Stimulated activated CD4-positive, alpha-beta T cell treated with anti-CD3 and anti-CD28 coated beads, Interleukin-15, amount 100 ng/mL, for 48 hours (primary cell): ENCODE results near the gene POU6F2.
"Not testable (repeated sequence)": the region's sequence is repeated elsewhere in the genome, so short reads cannot be mapped to it uniquely, and the experiment has no call there.

ENCODE experiments used
- DNase-seq, 2 donors: peaks; one replicate each; pipeline ENCODE4 v3.0.0-alpha.2; 2020; ENCODE audit warnings: low read depth in 2 of 2

POU6F2 gene

DNA sequence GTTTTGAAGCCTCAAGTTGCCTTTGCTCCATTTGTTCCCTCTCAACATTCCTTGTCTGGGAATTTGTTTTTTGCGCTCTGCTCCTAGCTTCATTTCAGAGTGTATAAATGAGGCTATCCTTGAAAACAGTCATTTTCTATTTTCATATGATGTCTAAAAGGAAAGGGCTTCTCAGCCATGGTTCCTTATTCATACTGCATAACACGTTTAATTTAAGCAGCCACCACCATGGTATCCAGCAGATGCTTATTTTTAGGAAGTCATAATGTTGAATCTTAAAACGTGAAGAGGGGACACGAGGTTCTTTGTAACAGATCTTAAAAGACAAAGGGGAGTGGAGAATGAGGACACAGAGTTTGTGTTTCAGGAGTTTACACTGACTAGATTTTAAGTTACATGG, 14.5 kb downstream of the POU6F2 start:
- no peak for DNase-seq

DNA sequence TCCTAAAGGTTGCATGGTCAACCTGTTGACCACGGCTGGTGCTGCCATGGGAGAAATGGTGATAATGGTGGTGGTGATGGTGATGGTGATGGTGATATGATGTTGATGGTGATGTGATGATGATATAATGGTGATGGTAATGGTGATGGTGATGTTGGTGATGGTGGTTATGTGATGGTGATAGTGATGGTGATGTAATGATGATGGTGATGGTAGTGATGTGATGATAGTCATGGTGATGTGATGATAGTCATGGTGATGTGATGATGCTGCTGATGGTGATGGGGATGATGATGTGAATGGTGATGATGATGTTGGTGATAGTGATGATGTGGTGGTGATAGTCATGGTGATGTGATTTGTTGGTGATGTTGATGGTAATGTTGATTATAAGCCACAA, 23.9 kb downstream of the POU6F2 start:
- DNase-seq, result no peak

DNA sequence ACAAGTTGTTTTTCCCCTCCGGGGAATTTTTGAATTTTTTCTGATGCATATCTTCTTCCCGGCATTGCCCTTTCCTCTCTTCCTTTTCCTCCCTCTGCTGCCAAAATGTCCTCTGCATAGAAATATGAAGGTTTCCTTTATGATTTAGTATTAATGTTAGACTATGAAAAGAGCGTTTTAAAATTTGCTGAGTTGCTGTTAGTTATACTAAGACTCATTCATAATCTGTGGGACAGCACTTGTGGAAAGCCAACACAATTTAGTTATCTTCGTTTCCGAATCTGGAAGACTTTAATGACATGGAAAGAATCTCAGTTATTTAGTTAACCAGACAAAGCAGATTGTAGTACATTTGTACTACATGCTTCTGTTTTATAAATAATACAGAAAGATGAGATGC, 25.0 kb downstream of the POU6F2 start:
- no peak for DNase-seq

DNA sequence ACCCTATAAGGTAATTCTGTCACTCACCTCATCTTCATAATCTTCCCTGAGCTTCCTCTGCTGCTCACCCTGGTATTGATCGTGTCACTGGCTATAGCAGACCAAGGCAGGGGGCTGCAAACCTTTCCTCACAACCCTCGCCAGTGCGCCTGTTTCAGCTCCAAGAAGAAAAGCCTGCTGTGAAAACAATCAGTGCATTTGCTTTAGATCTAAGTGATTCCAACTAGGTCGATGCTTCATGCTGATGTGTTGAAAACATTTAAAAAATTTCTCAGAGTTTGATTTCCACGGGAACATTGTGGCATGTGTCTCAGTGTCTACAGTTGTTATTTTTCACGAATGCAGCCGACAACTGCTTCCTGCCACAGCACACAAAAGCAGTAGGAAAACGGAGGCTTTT, 27.3 kb downstream of the POU6F2 start:
- DNase-seq, result no peak

DNA sequence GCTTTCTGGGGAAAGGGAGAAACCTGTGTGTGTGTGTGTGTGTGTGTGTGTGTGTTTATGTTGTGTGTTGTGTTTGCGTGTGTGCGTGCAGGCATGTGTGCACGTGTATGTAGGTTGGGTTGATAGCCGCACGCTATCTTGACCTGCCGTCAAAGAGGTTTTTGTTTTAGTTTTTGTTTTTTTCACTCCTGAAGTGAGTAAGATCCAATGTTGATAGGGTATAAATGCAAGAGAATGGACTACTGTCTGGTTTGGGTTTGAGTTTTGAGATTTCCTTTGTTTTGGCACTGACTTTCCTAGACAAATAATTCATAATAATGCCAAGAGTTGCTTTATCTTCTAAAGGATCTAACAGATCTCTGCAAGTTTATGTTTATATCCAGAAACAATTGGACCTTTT, 27.8 kb downstream of the POU6F2 start:
- no peak for DNase-seq

DNA sequence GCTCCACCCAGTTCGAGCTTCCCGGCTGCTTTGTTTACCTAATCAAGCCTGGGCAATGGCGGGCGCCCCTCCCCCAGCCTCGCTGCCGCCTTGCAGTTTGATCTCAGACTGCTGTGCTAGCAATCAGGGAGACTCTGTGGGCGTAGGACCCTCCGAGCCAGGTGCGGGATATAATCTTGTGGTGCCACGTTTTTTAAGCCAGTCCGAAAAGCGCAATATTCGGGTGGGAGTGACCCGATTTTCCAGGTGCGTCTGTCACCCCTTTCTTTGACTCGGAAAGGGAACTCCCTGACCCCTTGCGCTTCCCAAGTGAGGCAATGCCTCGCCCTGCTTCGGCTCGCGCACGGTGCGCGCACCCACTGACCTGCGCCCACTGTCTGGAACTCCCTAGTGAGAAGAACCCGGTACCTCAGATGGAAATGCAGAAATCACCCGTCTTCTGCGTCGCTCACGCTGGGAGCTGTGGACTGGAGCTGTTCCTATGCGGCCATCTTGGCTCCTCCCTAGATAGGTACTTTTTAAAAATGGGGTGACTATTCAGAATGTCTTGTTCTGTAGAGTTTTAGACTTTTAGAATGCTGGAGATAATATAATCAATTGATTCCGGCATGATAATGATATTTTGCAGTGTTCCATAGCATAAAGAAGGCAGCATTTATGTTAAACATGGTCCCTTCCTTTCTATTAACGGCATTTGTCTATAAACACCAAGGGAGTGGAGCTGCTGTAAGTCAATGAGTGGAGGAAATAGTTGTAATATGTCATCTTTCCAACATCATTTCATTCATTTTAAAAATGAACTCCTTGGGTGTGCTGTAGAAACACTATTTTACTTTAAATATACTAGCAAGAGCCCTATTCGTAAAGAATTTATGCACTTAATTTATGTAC, 35.6 kb downstream of the POU6F2 start:
- not testable (repeated sequence) for DNase-seq

DNA sequence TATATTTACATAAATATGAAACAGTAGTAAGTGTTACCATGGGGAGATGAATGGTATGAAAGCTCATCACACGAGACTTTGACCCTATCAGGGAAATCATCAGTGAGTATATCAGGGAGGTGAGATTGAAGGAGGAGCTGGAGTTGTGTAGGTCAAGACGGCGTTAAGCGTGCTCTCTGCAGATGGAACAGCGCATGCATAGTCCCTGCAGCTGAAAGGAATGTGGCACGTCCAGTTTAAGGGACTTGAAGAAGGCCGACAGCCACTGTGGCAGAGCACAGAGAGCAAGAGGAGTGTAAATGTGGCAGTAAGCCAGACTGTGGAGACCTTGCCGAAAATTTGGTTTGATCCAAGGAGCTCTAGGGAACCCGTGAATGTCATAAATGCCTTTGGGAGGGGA, 38.9 kb downstream of the POU6F2 start:
- no peak for DNase-seq

DNA sequence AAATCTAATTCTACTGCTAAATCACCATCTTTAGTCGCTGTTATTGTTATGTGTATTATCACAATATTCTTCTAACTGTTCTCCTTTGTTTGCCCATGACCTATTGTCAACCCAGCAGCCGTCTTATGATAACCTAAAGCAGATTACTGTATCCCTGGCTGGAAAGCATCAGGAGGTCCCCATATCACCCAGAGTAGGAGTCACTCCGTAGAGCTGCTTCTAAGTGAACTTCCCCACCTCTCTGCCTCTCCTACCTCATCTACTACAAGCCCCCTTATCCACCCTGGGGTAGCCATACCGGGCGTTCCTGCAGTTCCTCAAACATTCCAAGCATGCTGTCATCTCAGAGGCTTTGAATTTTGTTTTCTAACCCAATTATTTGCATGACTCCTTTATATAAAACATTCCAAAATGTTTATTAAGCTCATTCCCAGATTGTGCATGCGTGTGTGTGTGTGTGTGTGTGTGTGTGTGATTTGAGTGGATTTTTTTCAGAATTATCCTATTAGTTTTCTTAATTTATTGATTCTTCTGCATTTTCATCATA, 39.7 kb downstream of the POU6F2 start:
- no peak for DNase-seq

DNA sequence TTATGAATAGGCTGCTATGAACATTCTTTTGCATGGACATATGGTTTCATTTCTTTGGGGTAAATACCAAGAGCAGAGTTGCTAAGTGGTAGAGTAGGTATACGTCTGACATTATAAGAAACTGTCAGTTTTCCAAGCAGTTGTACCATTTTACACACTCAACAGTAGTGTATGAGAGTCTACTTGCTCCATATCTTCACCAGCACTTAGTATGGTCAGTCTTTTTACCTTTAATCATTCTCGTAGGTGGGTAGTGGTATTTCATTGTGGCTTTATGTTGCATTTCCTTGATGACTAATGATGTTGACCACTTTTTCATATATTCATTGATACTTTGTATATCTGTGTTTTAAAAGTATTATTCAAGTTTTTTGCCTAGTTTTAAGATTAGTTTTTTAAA, 45.1 kb downstream of the POU6F2 start:
- DNase-seq, result no peak

DNA sequence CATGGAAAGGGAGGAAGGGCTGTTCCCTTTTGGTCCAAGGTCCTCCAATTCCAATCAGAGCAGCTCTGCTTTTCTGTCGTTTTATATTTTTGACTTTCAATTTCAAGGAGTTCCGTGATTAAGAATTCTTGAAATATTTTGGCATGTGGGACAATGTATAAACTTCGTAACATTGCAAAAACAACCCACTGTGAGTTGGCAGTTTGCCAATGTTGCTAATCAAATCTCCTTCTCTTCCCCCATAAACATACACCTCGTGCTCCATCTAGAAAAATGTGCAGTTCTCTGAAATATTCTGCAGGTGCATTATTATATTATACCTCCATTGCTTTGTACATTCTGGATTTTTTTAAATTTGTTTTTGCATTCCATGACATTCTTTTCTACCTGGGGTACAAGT, 49.8 kb downstream of the POU6F2 start:
- DNase-seq, result no peak

DNA sequence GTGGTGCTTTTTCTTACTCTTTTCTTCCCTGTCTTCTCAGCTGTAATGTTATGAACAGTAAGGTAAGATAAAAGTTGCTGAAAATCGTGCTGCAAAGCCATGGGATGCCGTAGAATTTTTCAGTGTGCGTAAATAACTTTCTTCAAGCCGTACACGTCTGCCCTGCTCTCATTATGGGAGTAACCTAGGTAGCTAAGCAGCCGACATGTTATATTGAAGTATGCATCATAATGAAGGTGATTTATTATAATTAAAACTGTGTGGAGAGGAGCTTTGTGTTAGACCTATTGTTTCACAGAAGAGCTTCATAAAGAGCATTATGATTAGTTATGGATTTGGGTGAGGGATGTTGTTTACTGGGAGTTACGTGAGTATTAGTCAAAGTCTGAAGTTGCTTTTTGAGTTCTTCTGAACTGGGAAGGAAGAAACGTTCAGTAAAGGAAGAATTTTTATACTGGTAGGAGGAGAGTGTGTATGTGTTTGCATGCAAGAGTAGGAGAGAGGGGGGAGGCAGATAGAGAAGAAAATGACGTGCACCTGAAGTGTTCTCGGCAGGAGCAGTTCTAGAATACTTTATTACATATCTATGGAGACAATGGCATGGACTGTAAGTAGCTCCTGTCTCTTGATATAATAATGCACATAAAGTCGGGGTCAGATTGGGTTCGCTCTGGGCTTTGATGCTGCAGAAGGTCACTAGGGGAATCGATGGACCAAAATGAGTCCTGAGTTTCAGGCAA, 56.3 kb downstream of the POU6F2 start:
- no peak for DNase-seq

DNA sequence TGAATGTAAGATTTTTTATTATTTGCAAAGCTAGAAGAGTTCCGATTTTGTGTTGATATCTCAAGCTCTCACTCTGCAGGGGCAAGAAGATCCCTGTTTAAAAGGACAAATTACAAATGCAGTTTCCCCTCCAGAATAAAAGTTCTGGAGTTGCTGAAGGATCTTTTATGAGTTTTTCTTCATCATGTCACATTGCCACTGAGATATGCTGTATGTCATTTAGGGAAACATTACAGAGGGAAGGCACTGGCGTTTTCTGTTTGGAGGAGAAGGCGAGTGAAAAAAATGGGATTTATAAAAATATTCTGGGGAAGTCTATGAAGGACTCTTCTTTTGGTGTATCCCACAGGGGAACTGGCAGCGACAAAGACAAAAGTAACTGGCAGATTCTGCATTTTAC, 57.4 kb downstream of the POU6F2 start:
- no peak for DNase-seq

DNA sequence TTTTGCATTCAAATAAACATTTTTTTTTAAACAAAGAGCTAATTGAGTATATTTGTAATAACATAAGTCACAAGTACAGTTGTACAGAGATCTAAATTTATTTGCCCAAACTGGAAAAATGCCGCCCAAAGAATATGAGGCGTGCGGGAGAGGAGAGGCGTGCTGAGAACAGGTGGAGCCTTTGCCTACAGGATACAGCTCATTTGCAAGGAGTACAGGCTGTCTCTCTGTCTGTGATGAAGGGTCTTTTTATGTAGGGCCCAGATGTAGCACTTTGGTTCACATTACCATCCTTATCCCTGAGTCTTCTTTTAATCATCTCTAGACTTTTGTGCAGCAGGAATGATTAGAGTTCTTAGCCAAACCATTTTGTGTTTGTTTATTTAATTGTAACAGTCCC, 58.2 kb downstream of the POU6F2 start:
- no peak for DNase-seq

DNA sequence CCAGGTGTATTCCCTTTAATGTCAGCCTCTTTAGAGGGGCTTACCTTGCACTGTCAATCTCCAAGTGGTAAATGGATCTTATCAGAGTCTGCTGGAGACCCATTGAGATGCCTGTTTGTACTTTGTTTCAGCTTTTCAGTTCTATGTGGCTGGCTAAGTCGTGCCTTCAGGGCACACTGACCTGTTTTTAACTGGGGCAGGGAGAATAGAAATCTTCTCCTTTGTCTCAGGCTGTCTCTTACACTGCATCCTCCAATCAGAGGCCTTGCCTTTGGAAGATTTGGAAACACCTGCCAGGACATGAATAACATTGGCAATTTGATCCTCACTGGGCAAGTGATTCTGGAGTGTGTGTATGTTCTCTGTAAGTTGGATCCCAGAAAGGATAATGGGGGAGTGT, 65.0 kb downstream of the POU6F2 start:
- DNase-seq, result no peak

DNA sequence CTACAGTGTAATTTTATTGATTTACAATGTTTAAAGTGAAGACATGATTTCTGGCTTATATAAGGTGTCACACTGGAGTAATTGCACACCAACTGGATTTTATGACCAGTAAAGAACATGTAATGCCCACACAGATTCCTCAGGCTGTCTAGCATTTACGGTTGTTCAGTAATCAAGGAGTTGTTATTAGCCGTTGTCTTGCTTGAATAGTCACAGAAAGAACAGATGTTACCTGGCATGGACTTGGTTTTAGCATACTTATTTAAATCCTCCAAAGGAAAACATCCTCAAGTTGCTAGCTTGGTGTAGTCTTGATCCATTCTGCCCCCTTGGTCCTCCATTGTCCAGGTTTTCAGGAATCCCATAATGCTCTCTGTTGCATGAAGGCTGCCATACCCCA, 65.8 kb downstream of the POU6F2 start:
- no peak for DNase-seq

DNA sequence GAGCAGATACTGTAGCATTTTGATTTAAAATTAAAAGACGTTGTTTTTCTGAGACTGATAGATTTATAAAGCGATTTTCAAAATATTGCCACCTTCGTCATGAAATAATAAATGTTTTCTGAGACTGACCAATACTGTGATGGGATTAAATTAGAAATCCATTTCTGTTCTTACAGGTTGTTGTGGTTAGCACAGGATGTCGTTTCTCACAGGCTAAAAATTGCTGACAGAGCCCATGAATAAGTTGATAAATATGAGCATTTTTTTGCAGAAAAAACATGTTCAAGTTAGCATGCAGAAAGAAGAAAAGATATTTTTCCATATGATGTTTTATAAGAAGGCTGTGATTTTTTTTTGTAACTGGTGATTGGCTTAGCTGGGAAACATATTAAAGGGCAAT, 66.8 kb downstream of the POU6F2 start:
- DNase-seq, result no peak

DNA sequence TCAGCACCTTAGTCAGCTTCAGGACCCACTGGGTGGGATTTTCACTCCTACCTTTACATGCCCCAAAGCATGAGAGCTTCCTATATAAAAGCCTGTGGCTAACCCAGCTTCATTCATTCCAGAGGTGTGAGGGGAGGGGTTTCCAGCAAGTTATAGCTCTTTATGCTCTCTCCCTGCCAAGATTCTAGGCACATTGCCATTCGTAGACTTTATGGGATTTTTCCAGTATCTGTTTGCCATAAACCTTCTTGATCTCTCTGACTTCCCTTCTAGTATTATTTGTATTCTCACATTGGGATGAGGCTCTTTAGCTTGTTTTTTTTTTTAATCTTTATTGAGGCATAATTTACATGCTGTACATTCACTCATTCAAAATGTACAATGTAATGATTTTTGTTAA, 67.5 kb downstream of the POU6F2 start:
- no peak for DNase-seq

DNA sequence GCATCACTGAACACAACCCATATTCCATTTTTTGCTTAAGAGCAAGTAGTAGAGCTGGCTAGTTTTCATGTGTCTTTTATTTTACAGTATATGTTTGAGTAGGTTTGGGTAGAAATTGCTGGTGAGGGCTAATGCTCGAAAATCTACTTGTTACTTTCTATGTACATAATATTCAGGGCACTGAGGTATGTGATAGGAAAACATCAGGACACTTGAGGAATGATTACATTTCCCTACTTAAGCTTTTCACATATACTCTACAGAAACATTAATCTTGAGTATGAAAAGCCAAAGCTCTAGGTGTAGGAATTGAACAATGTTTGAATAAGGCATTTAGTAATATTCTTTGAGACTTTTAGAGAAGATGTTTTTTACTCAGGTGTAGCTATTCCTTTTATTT, 73.6 kb downstream of the POU6F2 start:
- no peak for DNase-seq

DNA sequence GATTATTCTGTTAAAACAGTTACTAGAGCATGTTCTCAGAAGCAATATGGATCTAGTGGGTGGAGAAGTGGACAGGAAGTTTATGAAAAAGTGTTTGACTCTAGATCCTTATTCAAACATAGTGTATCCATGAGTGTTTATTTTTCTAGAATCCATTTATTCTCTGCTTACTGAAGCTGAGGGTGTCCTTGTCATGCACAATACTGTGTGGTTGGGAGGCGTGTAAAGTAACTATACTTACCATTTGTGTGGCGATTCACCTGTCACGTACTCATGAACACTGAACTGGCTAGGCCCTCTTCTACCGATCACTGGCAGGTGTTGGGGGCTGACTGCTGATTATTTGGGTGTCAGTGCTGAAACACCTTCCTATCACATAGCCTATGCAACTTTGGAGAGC, 74.0 kb downstream of the POU6F2 start:
- no peak for DNase-seq

DNA sequence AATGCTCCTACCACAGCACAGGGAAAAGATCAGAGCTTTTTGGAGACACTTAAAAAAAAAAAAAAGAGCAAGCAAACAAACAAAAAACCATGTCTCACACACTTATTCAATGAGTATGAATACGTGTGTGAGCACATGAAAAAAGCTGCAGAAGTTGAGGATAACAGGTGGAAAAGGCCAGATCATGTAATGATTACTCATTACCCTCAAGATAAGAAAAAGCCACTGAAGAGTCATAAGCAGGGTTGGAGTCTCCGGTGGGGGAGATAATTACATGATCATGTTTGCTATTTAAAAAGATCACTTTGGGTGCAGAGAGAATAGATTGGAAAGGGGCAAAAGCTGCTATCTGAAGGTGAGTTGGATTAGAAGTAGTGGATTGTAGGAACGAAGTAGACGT, 77.0 kb downstream of the POU6F2 start:
- DNase-seq, result no peak

DNA sequence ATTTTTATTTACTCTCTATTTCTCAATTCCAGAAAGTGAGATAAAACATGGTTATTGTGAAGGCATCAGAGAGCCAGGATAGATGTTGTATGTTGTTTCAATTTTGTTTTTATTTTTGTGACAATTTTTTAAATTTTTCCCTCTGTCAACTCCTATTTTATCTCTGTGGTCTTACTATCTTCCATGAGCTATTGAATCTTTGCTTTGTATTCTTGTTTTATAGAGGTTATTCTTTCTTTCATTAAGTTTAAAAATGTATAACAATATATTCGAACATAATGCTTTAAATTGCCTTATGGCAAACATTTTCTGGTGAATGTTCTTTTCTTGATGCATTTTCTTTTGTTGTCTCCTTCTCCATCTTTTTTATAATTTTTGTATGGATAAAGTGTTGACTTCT, 78.4 kb downstream of the POU6F2 start:
- no peak for DNase-seq

DNA sequence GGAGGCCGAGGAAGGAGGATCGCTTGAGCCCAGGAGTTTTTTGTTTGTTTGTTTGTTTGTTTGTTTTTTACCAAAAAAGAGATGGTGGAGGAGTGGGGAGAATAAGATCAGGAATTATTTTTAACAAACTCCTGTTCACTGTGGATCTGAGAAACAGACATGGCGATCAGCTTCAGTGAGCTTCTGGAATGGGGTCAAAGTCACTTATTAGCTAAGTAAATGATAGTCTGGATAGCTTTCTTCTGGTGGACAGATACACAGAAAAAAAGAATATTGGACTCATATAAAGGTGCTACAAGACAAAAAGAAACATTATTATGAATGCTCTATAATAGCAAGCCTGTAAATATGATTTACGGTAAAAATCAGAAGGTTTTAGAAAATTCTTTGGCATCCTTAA, 85.1 kb downstream of the POU6F2 start:
- no peak for DNase-seq

DNA sequence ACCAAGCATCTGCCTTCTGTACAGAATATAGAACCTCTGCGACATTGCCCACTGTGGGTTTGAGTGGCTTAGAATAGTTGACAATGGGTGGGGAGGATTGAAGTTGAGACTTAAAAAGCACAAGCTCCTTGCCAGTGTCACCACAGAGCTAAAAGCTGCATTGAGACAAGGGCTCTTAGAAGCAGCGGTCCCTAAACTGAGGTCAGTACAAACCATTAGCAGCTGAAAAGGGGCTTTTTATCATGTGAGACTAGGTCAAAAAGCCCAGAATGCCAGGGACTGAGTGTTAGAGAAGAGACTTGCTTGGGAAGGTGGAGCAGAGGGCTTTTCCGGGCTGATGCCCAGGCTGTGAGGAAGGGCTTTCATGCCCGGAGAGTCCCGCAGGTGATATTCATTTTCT, 91.3 kb downstream of the POU6F2 start:
- DNase-seq, result no peak
